MCF 10A (cell line): Measurements from ENCODE around the gene TMA7. TPM values are rescaled to one million over a fixed set of nuclear protein-coding genes. Genes with fewer than 3 reads are reported as not detected.

ENCODE experiments used
- BruUV-seq: library from RNA; stranded (reverse); fragments of 400-500 nt; replicated peaks from 2 replicates; lab custom pipeline; 2021; lab: Mats Ljungman, UMichigan
- CTCF ChIA-PET: fragments of 300-600 bp; sonication (Branson Sonifier 250); formaldehyde crosslinking; extraction: SDS; loops from one replicate; lab custom pipeline; 2021; ENCODE audit warnings: antibody characterized with exemption, inconsistent platforms; lab: Yijun Ruan, JAX
- POLR2A ChIA-PET: fragments of 300-600, 350-650 bp; sonication (Branson Sonifier 250); formaldehyde crosslinking; extraction: SDS; loops from one replicate; lab custom pipeline; 2020; ENCODE audit warnings: antibody characterized with exemption, inconsistent platforms; lab: Yijun Ruan, JAX
- DNase-seq: peaks from one replicate; pipeline ENCODE4 v3.0.0-alpha.2; 2018; ENCODE audit not compliant: unreplicated experiment
- H3K27ac Mint-ChIP-seq: one replicate; pipeline ENCODE4 v1.8.0; 2022; ENCODE audit warnings: mild to moderate bottlenecking, low read depth, mixed read lengths; ENCODE audit not compliant: unreplicated experiment
- H3K27me3 Mint-ChIP-seq: one replicate; pipeline ENCODE4 v1.8.0; 2022; ENCODE audit warnings: mixed read lengths; ENCODE audit not compliant: insufficient read depth, unreplicated experiment
- H3K36me3 Mint-ChIP-seq: one replicate; pipeline ENCODE4 v1.8.0; 2022; ENCODE audit warnings: mild to moderate bottlenecking, moderate library complexity, mixed read lengths; ENCODE audit not compliant: insufficient read depth, unreplicated experiment
- H3K4me1 Mint-ChIP-seq: one replicate; pipeline ENCODE4 v1.8.0; 2022; ENCODE audit warnings: mixed read lengths; ENCODE audit not compliant: insufficient read depth, unreplicated experiment
- H3K4me3 Mint-ChIP-seq: one replicate; pipeline ENCODE4 v1.8.0; 2022; ENCODE audit warnings: mild to moderate bottlenecking, moderate library complexity, mixed read lengths; ENCODE audit not compliant: unreplicated experiment
- H3K9me3 Mint-ChIP-seq: one replicate; pipeline ENCODE4 v1.8.0; 2022; ENCODE audit warnings: mixed read lengths; ENCODE audit not compliant: unreplicated experiment
- CTCF ChIP-seq: fragments of 200-600 bp; IDR thresholded peaks from one replicate; pipeline ENCODE4 v1.8.0; 2022; ENCODE audit warnings: antibody characterized with exemption, mild to moderate bottlenecking; ENCODE audit not compliant: unreplicated experiment
- intact Hi-C: fragments of 100-400 bp; cut with micrococcal nuclease; formaldehyde crosslinking; loops from 2 replicates; pipeline ENCODE4 v1.14.1; 2022
- total RNA-seq: library from RNA; stranded (reverse); gene quantifications from 2 replicates; pipeline ENCODE4 v1.2.3, GENCODE V29; 2022

Gene TMA7
- total RNA-seq, 1 experiment from 2014 or later: 356 TPM

DNA sequence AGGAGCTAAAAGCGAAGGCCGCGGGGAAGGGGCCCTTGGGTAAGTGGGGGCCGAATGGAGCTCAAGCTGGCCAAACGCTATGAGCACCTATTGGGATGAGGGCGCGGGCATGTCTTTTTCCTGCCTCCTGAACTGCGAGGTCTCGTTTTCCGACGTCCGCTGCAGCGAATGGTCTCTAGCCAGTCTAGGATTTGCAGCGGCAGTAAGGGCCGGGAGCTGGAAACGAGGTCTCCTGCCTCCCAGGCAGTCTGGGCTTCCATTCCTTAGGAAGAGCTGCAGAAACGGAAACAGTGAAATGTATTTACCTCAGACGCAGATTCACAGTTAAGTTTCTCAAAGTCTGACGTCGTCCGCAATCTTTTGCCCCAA is 517 bp downstream of the TMA7 start:
- POLR2A ChIA-PET: interaction anchor here (0.6 to 3.6 kb wide), 33 partner anchors 8 to 911 kb away, joined by 3 to 95 read pairs (median 7); partner anchors contain the start of genes ARIH2, CDC25A, CELSR3 and DHX30
- BruUV-seq: TSS peak; percentile 69

GRCh38 chr3:48441940-48442339 is 1.9 kb downstream of the TMA7 start:
- peak overlapping the region; percentile 77 for H3K27ac Mint-ChIP-seq
- intact Hi-C loops: no loop called here

More for the DNA sequence above, 517 bp downstream of the TMA7 start:
- no peaks in the 10 kb centered on the region for H3K27me3 Mint-ChIP-seq
- H3K4me3 Mint-ChIP-seq: peak overlapping the region; percentile 88
- DNase-seq: no peak
- H3K36me3 Mint-ChIP-seq: peaks cover 47% of the 10 kb centered on the region
- intact Hi-C loops: no loop called here
- peaks cover 19% of the 10 kb centered on the region for H3K4me1 Mint-ChIP-seq
- CTCF ChIA-PET: interaction anchor here (0.6 to 10.7 kb wide), 6 partner anchors 12 to 246 kb away, joined by 3 to 647 read pairs (median 8); partner anchors contain the start of gene PFKFB4
- peak overlapping the region; percentile 77 for H3K27ac Mint-ChIP-seq
- no peak for TF ChIP-seq CTCF
- H3K9me3 Mint-ChIP-seq: no peaks in the 10 kb centered on the region

DNA sequence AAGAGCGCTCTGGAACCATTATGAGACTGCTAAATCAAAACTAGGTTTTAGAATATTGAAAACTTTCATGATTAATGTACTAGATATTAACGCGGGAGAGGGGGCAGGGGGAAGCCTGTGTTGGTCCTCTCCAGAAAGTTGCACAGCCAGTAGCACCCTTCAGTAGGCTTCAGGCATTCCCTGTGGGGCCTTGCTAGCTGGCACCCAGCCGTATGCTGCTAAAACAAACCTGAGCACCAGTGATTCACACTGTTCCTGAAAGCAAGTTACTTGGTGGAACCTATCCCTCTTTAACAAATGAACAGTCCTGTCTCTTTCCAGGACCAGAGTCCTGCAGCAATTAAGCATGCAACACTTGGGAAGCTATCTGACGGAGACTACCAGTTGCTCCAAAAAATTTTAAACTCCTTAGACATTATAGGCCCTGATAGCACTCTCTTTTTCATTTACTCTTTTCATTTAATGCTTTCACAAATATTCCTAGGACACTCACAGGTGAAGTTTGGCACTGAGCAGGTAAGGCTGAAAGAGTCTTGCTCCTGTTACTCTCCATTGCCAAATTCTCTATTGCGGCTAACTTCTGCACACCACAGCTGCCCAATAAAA is 5.3 kb downstream of the TMA7 start:
- no peak for DNase-seq
- no peak for TF ChIP-seq CTCF
- peaks cover 58% of the 10 kb centered on the region for H3K36me3 Mint-ChIP-seq
- no peak overlapping the region for H3K27ac Mint-ChIP-seq
- ChIA-PET POLR2A (interaction anchor here (0.6 to 6.0 kb wide), 25 partner anchors 9 to 584 kb away, joined by 3 to 61 read pairs (median 7); partner anchors contain the start of genes CDC25A, IMPDH2, IP6K2 and PFKFB4), CTCF (interaction anchor here (0.8 to 4.7 kb wide), 7 partner anchors 9 to 177 kb away, joined by 3 to 57 read pairs (median 7); no protein-coding TSS in a partner anchor)
- intact Hi-C loops: loop anchor here (5.0 kb wide), 1 partner anchor 102 kb away; no protein-coding TSS in a partner anchor
- no TSS peak for BruUV-seq
- H3K4me1 Mint-ChIP-seq: peaks cover 25% of the 10 kb centered on the region
- no peaks in the 10 kb centered on the region for H3K9me3 Mint-ChIP-seq
- no peaks in the 10 kb centered on the region for H3K27me3 Mint-ChIP-seq
- H3K4me3 Mint-ChIP-seq: peak overlapping the region; percentile 96

More at GRCh38 chr3:48441940-48442339, 1.9 kb downstream of the TMA7 start:
- BruUV-seq: no TSS peak
- Mint-ChIP-seq H3K4me1 (peaks cover 27% of the 10 kb centered on the region), H3K9me3 (no peaks in the 10 kb centered on the region), H3K4me3 (peak overlapping the region; percentile 88), H3K36me3 (peaks cover 56% of the 10 kb centered on the region), H3K27me3 (no peaks in the 10 kb centered on the region)
- TF ChIP-seq CTCF: no peak
- POLR2A ChIA-PET: interaction anchor here (1.1 to 3.6 kb wide), 6 partner anchors 9 to 477 kb away, joined by 3 to 95 read pairs (median 15); partner anchors contain the start of genes ARIH2, CELSR3, PLXNB1 and SLC26A6
- CTCF ChIA-PET: interaction anchor here (0.5 to 10.7 kb wide), 5 partner anchors 9 to 324 kb away, joined by 3 to 647 read pairs (median 5); no protein-coding TSS in a partner anchor
- DNase-seq: no peak

GRCh38 chr3:48446043-48446424 is 6.0 kb downstream of the TMA7 start:
- peaks cover 54% of the 10 kb centered on the region for H3K36me3 Mint-ChIP-seq
- intact Hi-C loops: loop anchor here (5.0 kb wide), 1 partner anchor 101 kb away; no protein-coding TSS in a partner anchor

More at GRCh38 chr3:48446043-48446424, 6.0 kb downstream of the TMA7 start:
- BruUV-seq: TSS peak; percentile 73
- Mint-ChIP-seq H3K9me3 (no peaks in the 10 kb centered on the region), H3K4me1 (peaks cover 25% of the 10 kb centered on the region), H3K27me3 (no peaks in the 10 kb centered on the region), H3K4me3 (peak overlapping the region; percentile 96), H3K27ac (peak overlapping the region; percentile 73)
- DNase-seq: no peak
- TF ChIP-seq CTCF: no peak
- ChIA-PET POLR2A (interaction anchor here (0.6 to 6.0 kb wide), 31 partner anchors 10 to 583 kb away, joined by 3 to 61 read pairs (median 4); partner anchors contain the start of genes CDC25A, IMPDH2, IP6K2 and PFKFB4), CTCF (interaction anchor here (0.7 to 4.7 kb wide), 9 partner anchors 9 to 580 kb away, joined by 3 to 57 read pairs (median 6); no protein-coding TSS in a partner anchor)
